WTC11 (cell line): ENCODE measurements around the gene COA8. TPM values are rescaled to one million over a fixed set of nuclear protein-coding genes. Genes with fewer than 3 reads are reported as not detected.

Source experiments
- ATAC-seq: fragments of 200-7000 bp; cut with Tn5 transposase; 2 replicates; pipeline ENCODE4 v1.10.0; 2021; ENCODE audit warnings: mild to moderate bottlenecking, moderate library complexity
- CTCF ChIA-PET: fragments of 300-600 bp; sonication (Branson Sonifier 250); formaldehyde crosslinking; loops from one replicate; lab custom pipeline; 2021; ENCODE audit warnings: antibody characterized with exemption; lab: Charles Lee
- POLR2A ChIA-PET: fragments of 350-600 bp; sonication (Branson Sonifier 250); formaldehyde crosslinking; loops from one replicate; lab custom pipeline; 2021; ENCODE audit warnings: antibody characterized with exemption; lab: Charles Lee
- DNase-seq: peaks from one replicate; pipeline ENCODE4 v3.0.0; 2021; ENCODE audit warnings: low spot score
- H3K27ac Mint-ChIP-seq: 2 replicates; pipeline ENCODE4 v1.8.0; 2021; ENCODE audit warnings: mixed read lengths
- H3K27me3 Mint-ChIP-seq: 2 replicates; pipeline ENCODE4 v1.8.0; 2021; ENCODE audit warnings: low read depth, mild to moderate bottlenecking, moderate library complexity, mixed read lengths
- H3K36me3 Mint-ChIP-seq: 2 replicates; pipeline ENCODE4 v1.8.0; 2021; ENCODE audit warnings: mixed read lengths
- H3K4me1 Mint-ChIP-seq: 2 replicates; pipeline ENCODE4 v1.8.0; 2022; ENCODE audit warnings: mixed read lengths
- H3K4me3 Mint-ChIP-seq: 2 replicates; pipeline ENCODE4 v1.8.0; 2021; ENCODE audit warnings: mild to moderate bottlenecking, moderate library complexity, mixed read lengths
- H3K9me3 Mint-ChIP-seq: 2 replicates; pipeline ENCODE4 v1.8.0; 2021; ENCODE audit warnings: mixed read lengths
- ATF1 ChIP-seq: sonication (generic); formaldehyde crosslinking; IDR thresholded peaks from 2 replicates; pipeline ENCODE4 v1.8.1; 2023; ENCODE audit warnings: mild to moderate bottlenecking, moderate library complexity, missing genetic modification reagents
- E2F1 ChIP-seq: sonication (generic); formaldehyde crosslinking; IDR thresholded peaks from 2 replicates; pipeline ENCODE4 v1.8.0; 2022; ENCODE audit warnings: mild to moderate bottlenecking, missing genetic modification reagents
- ESRRA ChIP-seq: sonication (generic); formaldehyde crosslinking; IDR thresholded peaks from 2 replicates; pipeline ENCODE4 v1.8.1; 2022; ENCODE audit warnings: mild to moderate bottlenecking, missing genetic modification reagents, borderline replicate concordance
- IRF1 ChIP-seq: sonication (generic); formaldehyde crosslinking; IDR thresholded peaks from 2 replicates; pipeline ENCODE4 v1.8.0; 2023; ENCODE audit warnings: missing genetic modification reagents
- IRF2 ChIP-seq: sonication (generic); formaldehyde crosslinking; IDR thresholded peaks from 2 replicates; pipeline ENCODE4 v1.8.0; 2022; ENCODE audit warnings: low read depth, missing genetic modification reagents, borderline replicate concordance
- JUN ChIP-seq: sonication (generic); formaldehyde crosslinking; IDR thresholded peaks from 2 replicates; pipeline ENCODE4 v1.8.0; 2023; ENCODE audit warnings: mild to moderate bottlenecking, missing genetic modification reagents
- MXD4 ChIP-seq: fragments of 250-450 bp; sonication (Bioruptor Pico); IDR thresholded peaks from 2 replicates; pipeline ENCODE4 v1.8.0; 2021; ENCODE audit warnings: mild to moderate bottlenecking, moderate library complexity, borderline replicate concordance
- NR1H2 ChIP-seq: sonication (generic); formaldehyde crosslinking; IDR thresholded peaks from 2 replicates; pipeline ENCODE4 v1.9.0; 2021; ENCODE audit warnings: mild to moderate bottlenecking, moderate library complexity, missing genetic modification reagents
- RORB ChIP-seq: fragments of 250-450 bp; sonication (Bioruptor Pico); IDR thresholded peaks from 2 replicates; pipeline ENCODE4 v1.9.0; 2021; ENCODE audit warnings: mild to moderate bottlenecking
- TEAD4 ChIP-seq: sonication (generic); formaldehyde crosslinking; IDR thresholded peaks from 2 replicates; pipeline ENCODE4 v1.8.0; 2022; ENCODE audit warnings: mild to moderate bottlenecking, missing genetic modification reagents
- ZBTB43 ChIP-seq: sonication (generic); formaldehyde crosslinking; IDR thresholded peaks from 2 replicates; pipeline ENCODE4 v1.8.1; 2023; ENCODE audit warnings: mild to moderate bottlenecking, missing genetic modification reagents
- ZMAT4 ChIP-seq: fragments of 250-450 bp; sonication (Bioruptor Pico); IDR thresholded peaks from 2 replicates; pipeline ENCODE4 v1.9.0; 2021; ENCODE audit warnings: mild to moderate bottlenecking
- ZNF121 ChIP-seq: sonication (generic); formaldehyde crosslinking; IDR thresholded peaks from 2 replicates; pipeline ENCODE4 v1.8.0; 2023; ENCODE audit warnings: missing genetic modification reagents
- ZNF396 ChIP-seq: fragments of 250-450 bp; sonication (Bioruptor Pico); IDR thresholded peaks from 2 replicates; pipeline ENCODE4 v1.8.0; 2021; ENCODE audit warnings: mild to moderate bottlenecking, moderate library complexity, borderline replicate concordance
- ZNF416 ChIP-seq: fragments of 250-450 bp; sonication (Bioruptor Pico); IDR thresholded peaks from 2 replicates; pipeline ENCODE4 v1.9.0; 2021; ENCODE audit warnings: mild to moderate bottlenecking, inconsistent platforms
- ZNF532 ChIP-seq: fragments of 250-450 bp; sonication (Bioruptor Pico); IDR thresholded peaks from 2 replicates; pipeline ENCODE4 v1.9.0; 2021; ENCODE audit warnings: mild to moderate bottlenecking, borderline replicate concordance
- total RNA-seq: library from RNA; stranded (reverse); gene quantifications from 3 replicates; pipeline ENCODE4 v1.2.3, GENCODE V29; 2021

Gene COA8
- total RNA-seq, 1 experiment from 2014 or later: 36.4 TPM

GRCh38 chr14:103581206-103581605 is 18.4 kb downstream of the COA8 start (continued):
- no peak for TF ChIP-seq ZNF532 (CRISPR knock-in tag)
- TF ChIP-seq, all 79 proteins: peak for 0

- H3K27me3 Mint-ChIP-seq: no peaks in the 10 kb centered on the region
- H3K4me3 Mint-ChIP-seq: no peak overlapping the region
- H3K27ac Mint-ChIP-seq: 0 out of 2 replicates have a peak overlapping the region, but pooled peaks have one; percentile 53
- peaks cover 3% of the 10 kb centered on the region for H3K9me3 Mint-ChIP-seq
- POLR2A ChIA-PET: no interaction called here
- H3K4me1 Mint-ChIP-seq: no peaks in the 10 kb centered on the region
- peaks cover 24% of the 10 kb centered on the region for H3K36me3 Mint-ChIP-seq
- CTCF ChIA-PET: no interaction called here
- ATAC-seq: peak; percentile 72
- DNase-seq: no peak
- TF ChIP-seq IRF1 (CRISPR knock-in tag) (no peak), ATF1 (no peak), ESRRA (CRISPR knock-in tag) (no peak), MXD4 (CRISPR knock-in tag) (no peak), ZNF121 (CRISPR knock-in tag) (no peak), NR1H2 (CRISPR knock-in tag) (no peak), ZMAT4 (CRISPR knock-in tag) (no peak), TEAD4 (no peak), ZNF396 (CRISPR knock-in tag) (no peak), ZNF416 (no peak), IRF2 (CRISPR knock-in tag) (no peak), JUN (no peak), RORB (CRISPR knock-in tag) (no peak), ZBTB43 (no peak), E2F1 (no peak)
- TF ChIP-seq, all 79 proteins: peak for 0
Measured at GRCh38 chr14:103581954-103582703, 19.4 kb downstream of the COA8 start.
